Left forelimb (tissue), 1 donor: ENCODE measurements around the gene C11orf58.

Experiments
- DNase-seq: peaks from one replicate; pipeline ENCODE4 v3.0.0-alpha.2; 2018; ENCODE audit warnings: low spot score

Gene C11orf58

GRCh38 chr11:16804104-16804947 is 65.9 kb downstream of the C11orf58 start:
- DNase-seq: no peak

GRCh38 chr11:16805938-16806337 is 67.5 kb downstream of the C11orf58 start:
- DNase-seq: no peak

GRCh38 chr11:16806791-16807190 is 68.3 kb downstream of the C11orf58 start:
- DNase-seq: no peak

- DNase-seq: no peak
Observed at GRCh38 chr11:16807306-16807705, 68.9 kb downstream of the C11orf58 start.
